Measurements from ENCODE around the gene PPA1. TPM values are rescaled to one million over a fixed set of nuclear protein-coding genes. Genes with fewer than 3 reads are reported as not detected.

The PPA1 gene
- total and polyA plus RNA-seq, 7 donors, result 51.2 to 273 (median 99.5) TPM

DNA sequence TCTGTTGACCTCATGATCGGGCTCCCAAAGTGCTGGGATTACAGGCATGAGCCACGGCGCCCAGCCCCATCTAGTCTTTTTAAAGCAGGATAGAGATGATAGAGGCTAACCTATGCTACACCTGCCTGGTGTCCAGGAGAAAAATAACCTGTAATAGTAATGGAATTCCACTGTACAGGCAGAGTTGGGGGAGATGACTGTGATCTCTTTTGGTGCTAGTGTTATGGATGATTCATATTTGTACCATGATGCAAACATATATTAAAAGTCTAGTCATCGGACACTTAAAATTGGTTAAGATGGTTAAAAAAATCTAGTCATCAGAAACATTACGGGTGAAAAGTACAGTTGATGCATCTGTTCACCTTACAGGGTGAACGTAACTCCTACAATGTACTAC lies 56.8 kb downstream of the PPA1 start:
- Histone ChIP-seq H3K9me3 (peaks cover 0 to 4% (median 2%) of the 10 kb centered on the region in 4 donors), H3K27me3 (no peaks in the 10 kb centered on the region), H3K36me3 (no peaks in the 10 kb centered on the region), H3K4me1 (no peaks in the 10 kb centered on the region), H3K4me3 (no peak overlapping the region), H3K27ac (no peak overlapping the region)
- WGBS, 2 donors, result 77 to 80% methylated on average over 6 of the region's 6 CpGs
- no peak for TF ChIP-seq POLR2A (IDR thresholded peaks at IDR 0.05)
- TF ChIP-seq, protein P1, sequence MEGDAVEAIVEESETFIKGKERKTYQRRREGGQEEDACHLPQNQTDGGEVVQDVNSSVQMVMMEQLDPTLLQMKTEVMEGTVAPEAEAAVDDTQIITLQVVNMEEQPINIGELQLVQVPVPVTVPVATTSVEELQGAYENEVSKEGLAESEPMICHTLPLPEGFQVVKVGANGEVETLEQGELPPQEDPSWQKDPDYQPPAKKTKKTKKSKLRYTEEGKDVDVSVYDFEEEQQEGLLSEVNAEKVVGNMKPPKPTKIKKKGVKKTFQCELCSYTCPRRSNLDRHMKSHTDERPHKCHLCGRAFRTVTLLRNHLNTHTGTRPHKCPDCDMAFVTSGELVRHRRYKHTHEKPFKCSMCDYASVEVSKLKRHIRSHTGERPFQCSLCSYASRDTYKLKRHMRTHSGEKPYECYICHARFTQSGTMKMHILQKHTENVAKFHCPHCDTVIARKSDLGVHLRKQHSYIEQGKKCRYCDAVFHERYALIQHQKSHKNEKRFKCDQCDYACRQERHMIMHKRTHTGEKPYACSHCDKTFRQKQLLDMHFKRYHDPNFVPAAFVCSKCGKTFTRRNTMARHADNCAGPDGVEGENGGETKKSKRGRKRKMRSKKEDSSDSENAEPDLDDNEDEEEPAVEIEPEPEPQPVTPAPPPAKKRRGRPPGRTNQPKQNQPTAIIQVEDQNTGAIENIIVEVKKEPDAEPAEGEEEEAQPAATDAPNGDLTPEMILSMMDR (IDR thresholded peaks at IDR 0.05), result no peak
- no peak for TF ChIP-seq POLR2AphosphoS5 (IDR thresholded peaks at IDR 0.05)
- TF ChIP-seq EP300 (IDR thresholded peaks at IDR 0.05), result no peak
- intact Hi-C loops (cut with DNase I), result no loop called here
- DNase-seq, result no peak

DNA sequence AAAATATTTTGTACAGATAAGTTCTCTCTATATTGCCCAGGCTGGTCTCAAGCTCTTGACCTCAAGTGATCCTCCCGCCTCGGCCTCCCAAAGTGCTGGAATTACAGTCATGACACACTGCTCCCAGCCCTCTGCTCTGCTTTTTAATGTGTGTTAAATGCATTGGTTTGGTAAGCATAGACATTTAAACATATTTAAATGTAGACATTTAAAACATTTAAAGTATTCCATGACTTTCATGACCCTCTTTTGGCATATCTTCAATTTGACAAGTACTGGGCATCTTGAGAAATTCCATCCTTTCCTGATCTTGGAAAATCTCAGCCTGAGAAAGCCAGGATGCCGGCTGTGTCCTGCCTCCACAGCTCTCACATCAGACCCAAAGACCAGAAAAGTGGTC lies 57.7 kb downstream of the PPA1 start:
- H3K36me3 ChIP-seq, result no peaks in the 10 kb centered on the region
- DNase-seq, result no peak
- peaks cover 0 to 3% (median 0%) of the 10 kb centered on the region in 4 donors for H3K4me1 ChIP-seq
- H3K27me3 ChIP-seq, result no peaks in the 10 kb centered on the region
- peaks cover 0 to 4% (median 2%) of the 10 kb centered on the region in 4 donors for H3K9me3 ChIP-seq
- TF ChIP-seq, protein P1 (IDR thresholded peaks at IDR 0.05), result no peak
- no peak for TF ChIP-seq EP300 (IDR thresholded peaks at IDR 0.05)
- no peak for TF ChIP-seq POLR2A (IDR thresholded peaks at IDR 0.05)
- no peak for TF ChIP-seq POLR2AphosphoS5 (IDR thresholded peaks at IDR 0.05)
- WGBS, 2 donors, result 96% methylated on average over 3 of the region's 3 CpGs
- H3K27ac ChIP-seq, result no peak overlapping the region
- intact Hi-C loops (cut with DNase I), result no loop called here
- no peak overlapping the region for H3K4me3 ChIP-seq

DNA sequence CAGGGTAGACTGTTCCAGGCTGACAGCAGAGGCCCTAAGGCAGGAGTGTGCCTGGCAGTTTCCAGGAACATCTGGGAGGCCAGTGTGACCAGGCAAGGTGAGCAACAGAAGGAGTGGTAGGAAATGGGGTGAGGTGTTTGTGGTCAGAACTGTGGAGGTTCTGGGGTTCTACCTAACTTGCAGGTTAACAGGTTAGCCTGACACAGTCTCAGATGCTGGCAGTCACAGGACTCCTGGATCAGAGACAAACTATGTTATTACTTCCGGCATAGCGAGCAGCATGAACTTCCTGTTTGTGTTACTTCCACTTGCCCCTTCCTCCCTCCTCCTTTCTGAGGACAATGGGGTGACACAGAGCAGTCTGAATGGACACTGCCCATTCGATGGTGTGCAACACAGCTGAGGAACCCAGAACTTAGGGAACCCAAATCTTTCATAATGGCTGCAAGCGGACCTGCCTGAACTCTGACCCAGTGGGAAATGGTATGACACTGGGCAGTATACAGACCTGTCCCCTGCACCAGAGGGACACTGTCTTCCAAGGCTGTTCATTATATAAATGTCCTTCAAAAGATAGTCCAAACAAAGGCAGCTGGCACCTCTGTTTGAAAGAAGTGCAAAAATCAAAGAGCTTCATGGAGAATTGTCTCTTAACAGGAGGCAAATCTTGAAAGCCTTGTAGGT lies 59.0 kb downstream of the PPA1 start:
- H3K4me1 ChIP-seq, result peaks cover 0 to 8% (median 5%) of the 10 kb centered on the region in 4 donors
- TF ChIP-seq POLR2AphosphoS5 (IDR thresholded peaks at IDR 0.05) (no peak), EP300 (IDR thresholded peaks at IDR 0.05) (no peak), POLR2A (IDR thresholded peaks at IDR 0.05) (no peak)
- TF ChIP-seq, protein P1 (IDR thresholded peaks at IDR 0.05), result no peak
- intact Hi-C loops (cut with DNase I), result no loop called here
- H3K4me3 ChIP-seq, result no peak overlapping the region
- no peaks in the 10 kb centered on the region for H3K36me3 ChIP-seq
- WGBS, 2 donors, result 38 to 44% methylated on average over 4 of the region's 4 CpGs
- DNase-seq, result no peak
- no peaks in the 10 kb centered on the region for H3K9me3 ChIP-seq
- no peaks in the 10 kb centered on the region for H3K27me3 ChIP-seq
- no peak overlapping the region for H3K27ac ChIP-seq

DNA sequence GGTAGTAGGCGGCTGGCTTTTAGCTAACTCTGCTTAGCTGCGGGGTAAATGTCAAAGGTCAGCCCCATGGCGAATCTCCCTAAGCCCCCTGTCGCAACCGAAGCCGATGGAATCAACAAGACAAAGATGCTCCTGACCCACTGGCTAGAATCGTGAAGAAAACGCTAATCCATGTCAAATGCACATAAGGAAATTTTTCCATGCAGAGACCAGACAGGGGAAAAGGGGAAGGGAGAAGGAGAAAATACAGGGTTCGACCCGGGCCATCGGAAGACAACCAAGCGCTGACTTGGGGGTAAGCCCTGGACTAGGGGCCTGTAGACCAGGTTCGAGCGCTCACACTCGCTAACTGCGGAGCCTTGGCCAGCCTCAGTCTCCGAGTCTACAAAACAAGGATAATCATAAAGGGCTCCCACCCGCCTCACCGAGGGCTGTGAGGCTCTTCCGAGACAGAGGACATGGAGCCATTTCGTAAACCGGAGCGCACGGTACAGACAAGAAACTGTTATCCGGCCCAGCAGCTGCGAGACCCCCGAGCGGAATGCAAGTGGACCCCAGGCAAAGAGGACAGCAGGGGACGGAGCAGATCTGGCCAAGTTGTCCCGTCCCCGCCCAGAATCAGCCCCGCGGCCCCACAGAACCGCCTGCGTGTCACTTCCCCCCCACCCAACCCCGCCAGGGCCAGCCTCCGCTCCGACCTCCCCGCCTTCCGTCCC lies 63.4 kb downstream of the PPA1 start:
- H3K27ac ChIP-seq, result peak overlapping the region; percentile 91 to 97 (median 94)
- intact Hi-C loops (cut with DNase I), result loop anchor here (2.0 kb wide), 1 partner anchor 23 kb away; the partner anchor contains the start of gene TYSND1
- H3K36me3 ChIP-seq, result peaks cover 0 to 13% (median 0%) of the 10 kb centered on the region in 4 donors
- no peaks in the 10 kb centered on the region for H3K9me3 ChIP-seq
- 1% methylated on average over 40 of the region's 40 CpGs for WGBS, 2 donors
- no peak for TF ChIP-seq EP300 (IDR thresholded peaks at IDR 0.05)
- TF ChIP-seq POLR2A (IDR thresholded peaks at IDR 0.05), result no peak
- TF ChIP-seq, protein P1 (IDR thresholded peaks at IDR 0.05), result no peak
- TF ChIP-seq POLR2AphosphoS5 (IDR thresholded peaks at IDR 0.05), result no peak
- peaks cover 0 to 48% (median 35%) of the 10 kb centered on the region in 4 donors for H3K4me1 ChIP-seq
- no peaks in the 10 kb centered on the region for H3K27me3 ChIP-seq
- H3K4me3 ChIP-seq, result peak overlapping the region; percentile 79 to 95 (median 88)
- DNase-seq, result no peak

Data from sigmoid colon (tissue), 7 donors.